Lung (tissue), 12 donors: ENCODE results near the gene SIGLEC1. TPM values are rescaled to one million over a fixed set of nuclear protein-coding genes. Genes with fewer than 3 reads are reported as not detected.
A peak's percentile ranks its signal among the peaks of the same experiment; 100 is the strongest.

ENCODE experiments used
- ATAC-seq: fragments of 200-7000 bp; cut with Tn5 transposase; one replicate; pipeline ENCODE4 v1.9.1; 2020; ENCODE audit warnings: moderate number of reproducible peaks; ENCODE audit not compliant: insufficient read depth, low FRiP score
- DNase-seq, 3 donors: peaks; one replicate each; pipeline ENCODE4 v3.0.0-alpha.2; 2013 to 2017
- H3K27ac ChIP-seq, 2 donors: one replicate each; pipeline ENCODE4 v1.5.1; 2013; ENCODE audit warnings: mild to moderate bottlenecking in 2 of 2, moderate library complexity in 2 of 2, control low read depth in 1 of 2, inconsistent platforms in 1 of 2, low read depth in 1 of 2, low read length in 1 of 2
- H3K27me3 ChIP-seq, 3 donors: one replicate each; pipeline ENCODE4 v1.5.1; 2013; ENCODE audit warnings: low read length in 2 of 3; ENCODE audit not compliant: control insufficient read depth in 3 of 3, insufficient read depth in 3 of 3
- H3K36me3 ChIP-seq, 4 donors: one replicate each; pipeline ENCODE4 v1.5.1; 2013; ENCODE audit warnings: low read length in 4 of 4, mild to moderate bottlenecking in 1 of 4, moderate library complexity in 1 of 4; ENCODE audit not compliant: control insufficient read depth in 4 of 4, insufficient read depth in 4 of 4
- H3K4me1 ChIP-seq, 5 donors: one replicate each; pipeline ENCODE4 v1.5.1; 2013; ENCODE audit warnings: low read length in 5 of 5, mild to moderate bottlenecking in 2 of 5, moderate library complexity in 1 of 5; ENCODE audit not compliant: control insufficient read depth in 5 of 5, insufficient read depth in 5 of 5
- H3K4me3 ChIP-seq: one replicate; pipeline ENCODE4 v1.5.1; 2013; ENCODE audit warnings: mild to moderate bottlenecking, control low read depth, moderate library complexity
- H3K9ac ChIP-seq, 2 donors: one replicate each; pipeline ENCODE4 v1.5.1; 2013; ENCODE audit warnings: low read length in 2 of 2, control low read depth in 1 of 2; ENCODE audit not compliant: insufficient read depth in 1 of 2
- H3K9me3 ChIP-seq, 4 donors: one replicate each; pipeline ENCODE4 v1.5.1; 2013; ENCODE audit warnings: low read length in 3 of 4, mild to moderate bottlenecking in 1 of 4, moderate library complexity in 1 of 4; ENCODE audit not compliant: control insufficient read depth in 4 of 4, insufficient read depth in 3 of 4
- WGBS, 2 donors: extraction: QIAGEN DNeasy Blood & Tissue Kit; methylation state at CpG; one replicate each; pipeline ENCODE4 v1.1.7; 2013; 5-methylcytosine and 5-hydroxymethylcytosine counted together
- polyA plus RNA-seq, 2 donors: library from polyadenylated mRNA; stranded (reverse); fragments of 200-250 nt; gene quantifications; one replicate each; pipeline ENCODE4 v1.2.1, GENCODE V29; 2013
- total RNA-seq, 2 donors: library from RNA; depleted of rRNA in 1 of 2; stranded (reverse); fragments of >200 nt in 1 of 2; gene quantifications; one replicate each; pipeline ENCODE4 v1.2.1, GENCODE V29; 2014 to 2021
- TF ChIP-seq, protein P1 (sequence below): IDR thresholded peaks from 2 replicates; pipeline ENCODE4 v1.5.1; 2012; ENCODE audit warnings: mild to moderate bottlenecking; ENCODE audit errors: control extremely low read depth, extremely low read depth
- donor health status: control.
- donor health status: control.
- donor health status: Bipolar disorder and iron deficiency.
- donor health status: healthy.
- donor health status: DM: yes; HTN: yes; CAD: no.

SIGLEC1 gene
- total and polyA plus RNA-seq, 4 donors = 3.7 to 34.2 (median 18.7) TPM

- peak overlapping the region in 1 of 2 donors; percentile 7 for H3K27ac ChIP-seq
- peaks cover 0 to 4% (median 0%) of the 10 kb centered on the region in 3 donors for H3K27me3 ChIP-seq
- no peak for ATAC-seq
- H3K9me3 ChIP-seq = peaks cover 0 to 2% (median 0%) of the 10 kb centered on the region in 4 donors
- H3K9ac ChIP-seq = no peak overlapping the region
- H3K4me1 ChIP-seq = peaks cover 3 to 23% (median 5%) of the 10 kb centered on the region in 5 donors
- H3K36me3 ChIP-seq = no peaks in the 10 kb centered on the region
- H3K4me3 ChIP-seq = no peak overlapping the region
- peak in 1 of 3 donors; percentile 23 for DNase-seq
- TF ChIP-seq, protein P1, sequence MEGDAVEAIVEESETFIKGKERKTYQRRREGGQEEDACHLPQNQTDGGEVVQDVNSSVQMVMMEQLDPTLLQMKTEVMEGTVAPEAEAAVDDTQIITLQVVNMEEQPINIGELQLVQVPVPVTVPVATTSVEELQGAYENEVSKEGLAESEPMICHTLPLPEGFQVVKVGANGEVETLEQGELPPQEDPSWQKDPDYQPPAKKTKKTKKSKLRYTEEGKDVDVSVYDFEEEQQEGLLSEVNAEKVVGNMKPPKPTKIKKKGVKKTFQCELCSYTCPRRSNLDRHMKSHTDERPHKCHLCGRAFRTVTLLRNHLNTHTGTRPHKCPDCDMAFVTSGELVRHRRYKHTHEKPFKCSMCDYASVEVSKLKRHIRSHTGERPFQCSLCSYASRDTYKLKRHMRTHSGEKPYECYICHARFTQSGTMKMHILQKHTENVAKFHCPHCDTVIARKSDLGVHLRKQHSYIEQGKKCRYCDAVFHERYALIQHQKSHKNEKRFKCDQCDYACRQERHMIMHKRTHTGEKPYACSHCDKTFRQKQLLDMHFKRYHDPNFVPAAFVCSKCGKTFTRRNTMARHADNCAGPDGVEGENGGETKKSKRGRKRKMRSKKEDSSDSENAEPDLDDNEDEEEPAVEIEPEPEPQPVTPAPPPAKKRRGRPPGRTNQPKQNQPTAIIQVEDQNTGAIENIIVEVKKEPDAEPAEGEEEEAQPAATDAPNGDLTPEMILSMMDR = no peak
- WGBS, 2 donors = 85 to 89% methylated on average over 7 of the region's 7 CpGs
These were observed 26.0 kb downstream of the SIGLEC1 start for GRCh38 chr20:3686421-3686820.

DNA sequence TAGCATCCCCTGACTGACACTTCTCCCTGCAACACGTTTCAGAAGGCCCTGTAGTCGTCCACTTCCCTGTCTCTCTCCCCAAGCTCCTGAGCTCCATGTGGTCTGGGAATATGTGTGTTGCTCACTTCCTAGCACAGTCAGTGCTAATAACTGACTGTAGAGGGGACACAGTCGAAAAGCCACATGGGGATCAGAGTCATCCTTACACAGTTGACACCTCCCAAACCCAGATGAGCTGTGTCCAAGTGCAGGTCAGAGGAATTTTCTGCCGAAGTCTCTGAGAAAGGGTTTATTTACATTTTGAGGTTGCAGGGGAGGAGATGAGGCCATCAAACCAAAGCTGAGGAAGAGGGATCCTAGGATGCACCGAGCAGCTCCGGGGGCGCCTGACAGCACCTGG is 27.1 kb downstream of the SIGLEC1 start:
- Histone ChIP-seq H3K9me3 (peaks cover 0 to under 1% (median 0%) of the 10 kb centered on the region in 4 donors), H3K27me3 (peaks cover 0 to 7% (median 0%) of the 10 kb centered on the region in 3 donors), H3K4me1 (peaks cover 5 to 34% (median 13%) of the 10 kb centered on the region in 5 donors), H3K9ac (no peak overlapping the region), H3K36me3 (no peaks in the 10 kb centered on the region), H3K4me3 (no peak overlapping the region), H3K27ac (no peak overlapping the region)
- TF ChIP-seq, protein P1 = no peak
- ATAC-seq (no peak), DNase-seq (peak in 1 of 3 donors; percentile 8)
- 58 to 77% methylated on average over 7 of the region's 7 CpGs for WGBS, 2 donors

DNA sequence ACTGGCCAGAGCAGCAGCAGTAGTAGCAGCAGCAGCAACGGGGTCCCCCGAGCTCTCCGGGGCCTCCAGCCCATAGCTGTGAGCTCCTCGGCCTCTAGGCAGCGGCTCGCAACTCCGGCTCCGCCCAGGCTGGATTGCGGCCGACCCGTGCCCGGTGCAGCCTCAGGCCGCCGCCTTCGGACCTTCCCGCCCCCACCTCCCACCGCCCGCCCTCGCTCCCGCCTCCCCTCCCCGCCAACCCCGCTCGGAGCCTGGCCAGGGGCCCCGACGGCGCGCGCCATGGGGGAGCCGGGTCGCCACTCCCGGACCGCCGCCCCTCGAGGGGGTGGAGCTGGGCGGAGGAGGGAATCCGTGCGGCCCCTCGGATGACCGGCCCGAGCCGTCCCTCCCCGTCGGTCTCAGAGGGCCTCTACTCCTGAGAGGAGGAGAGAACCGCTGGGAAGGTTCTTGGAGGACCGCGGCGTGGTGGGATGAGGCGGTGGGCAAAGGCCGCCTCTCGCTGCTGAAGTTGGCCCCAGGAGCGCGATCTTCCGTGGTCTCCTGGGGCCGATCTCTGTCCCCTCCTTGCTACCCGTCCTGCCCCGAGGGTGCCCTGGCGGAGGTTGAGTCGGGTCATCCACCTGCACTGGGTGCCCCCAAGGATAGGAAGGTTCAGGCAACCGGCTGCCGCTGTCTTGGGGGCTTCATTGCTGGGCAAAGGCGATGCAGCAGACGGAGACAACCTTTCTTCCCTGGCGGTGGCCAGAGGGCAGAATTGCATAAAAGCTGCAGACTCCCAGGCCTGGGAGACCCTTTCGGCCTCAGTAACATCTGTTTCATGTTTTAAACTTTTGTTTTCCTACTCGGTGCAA is 30.2 kb downstream of the SIGLEC1 start, which contains the start of gene ADAM33:
Gene ADAM33, minus strand, starts transcription at position 80 of the 851 bp plus-strand sequence. Its CDS starts 6 bp downstream, at position 74.
- DNase-seq (peak; percentile 51 to 58 (median 53)), ATAC-seq (no peak)
- Histone ChIP-seq H3K4me1 (peaks cover 5 to 62% (median 23%) of the 10 kb centered on the region in 5 donors), H3K27ac (peak within 1 kb of the TSS in 1 of 2 donors; percentile 68), H3K27me3 (peaks cover 0 to 7% (median 0%) of the 10 kb centered on the region in 3 donors), H3K4me3 (peak within 1 kb of the TSS; percentile 24), H3K9me3 (no peaks in the 10 kb centered on the region), H3K9ac (no peak within 1 kb of the TSS), H3K36me3 (no peaks in the 10 kb centered on the region)
- TF ChIP-seq, protein P1 = no peak
- 8 to 9% methylated on average over 45 to 65 of the region's 65 CpGs for WGBS, 2 donors
